SK-N-SH treated with all-trans-retinoic acid at 6 μM for 48 hours (cell line): ENCODE measurements around the gene KCNMA1.

Experiments used
- ATAC-seq: fragments of 200-7000 bp; cut with Tn5 transposase; 3 replicates; pipeline ENCODE4 v1.9.1; 2020; ENCODE audit warnings: mild to moderate bottlenecking, moderate library complexity
- ARNTL ChIP-seq: fragments of 450-650 bp; formaldehyde crosslinking; IDR thresholded peaks from 2 replicates; pipeline ENCODE4 v1.5.0; 2020; ENCODE audit warnings: low read depth, mild to moderate bottlenecking, moderate library complexity, borderline replicate concordance
- BACH2 ChIP-seq: fragments of 250-450 bp; sonication (Bioruptor Pico); IDR thresholded peaks from 2 replicates; pipeline ENCODE4 v1.9.0; 2021; ENCODE audit warnings: mild to moderate bottlenecking, borderline replicate concordance
- CREB5 ChIP-seq: fragments of 250-450 bp; sonication (Bioruptor Pico); IDR thresholded peaks from 2 replicates; pipeline ENCODE4 v1.5.1; 2020; ENCODE audit warnings: low read depth, mild to moderate bottlenecking, moderate library complexity
- CSDC2 ChIP-seq: fragments of 250-450 bp; sonication (Bioruptor Pico); IDR thresholded peaks from 2 replicates; pipeline ENCODE4 v1.5.0; 2020; ENCODE audit warnings: mild to moderate bottlenecking, moderate library complexity
- CSRNP3 ChIP-seq: fragments of 250-450 bp; sonication (Bioruptor Pico); IDR thresholded peaks from 2 replicates; pipeline ENCODE4 v1.5.1; 2021; ENCODE audit warnings: mild to moderate bottlenecking, moderate library complexity
- ESRRG ChIP-seq: fragments of 250-450 bp; sonication (Bioruptor Pico); IDR thresholded peaks from 2 replicates; pipeline ENCODE4 v1.6.1; 2021; ENCODE audit warnings: mild to moderate bottlenecking
- GLIS3 ChIP-seq: fragments of 250-450 bp; sonication (Bioruptor Pico); IDR thresholded peaks from 2 replicates; pipeline ENCODE4 v1.5.0; 2020; ENCODE audit warnings: mild to moderate bottlenecking, moderate library complexity
- ISL1 ChIP-seq: fragments of 250-450 bp; sonication (Bioruptor Pico); IDR thresholded peaks from 2 replicates; pipeline ENCODE4 v2.1.2; 2022; ENCODE audit warnings: mild to moderate bottlenecking, moderate library complexity
- OSR1 ChIP-seq: fragments of 250-450 bp; sonication (Bioruptor Pico); IDR thresholded peaks from 2 replicates; pipeline ENCODE4 v1.8.0; 2022; ENCODE audit warnings: moderate library complexity, mild to moderate bottlenecking, inconsistent platforms
- PATZ1 ChIP-seq: fragments of 250-450 bp; sonication (Bioruptor Pico); IDR thresholded peaks from 2 replicates; pipeline ENCODE4 v1.8.0; 2020; ENCODE audit warnings: mild to moderate bottlenecking, moderate library complexity, borderline replicate concordance
- RARB ChIP-seq: fragments of 250-450 bp; sonication (Bioruptor Pico); IDR thresholded peaks from 2 replicates; pipeline ENCODE4 v1.8.0; 2021; ENCODE audit warnings: mild to moderate bottlenecking, moderate library complexity
- SNAI2 ChIP-seq: fragments of 250-450 bp; sonication (Bioruptor Pico); IDR thresholded peaks from 2 replicates; pipeline ENCODE4 v1.5.0; 2020; ENCODE audit warnings: mild to moderate bottlenecking, moderate library complexity
- TCF4 ChIP-seq: fragments of 250-450 bp; sonication (Bioruptor Pico); IDR thresholded peaks from 2 replicates; pipeline ENCODE4 v1.8.0; 2021; ENCODE audit warnings: mild to moderate bottlenecking, moderate library complexity, borderline replicate concordance
- TOX ChIP-seq: fragments of 250-450 bp; sonication (Bioruptor Pico); IDR thresholded peaks from 2 replicates; pipeline ENCODE4 v1.8.0; 2021; ENCODE audit warnings: mild to moderate bottlenecking, moderate library complexity, borderline replicate concordance
- TSHZ2 ChIP-seq: fragments of 250-450 bp; sonication (Bioruptor Pico); IDR thresholded peaks from 2 replicates; pipeline ENCODE4 v1.5.0; 2020; ENCODE audit warnings: mild to moderate bottlenecking, moderate library complexity
- ZC3H10 ChIP-seq: fragments of 250-450 bp; sonication (Bioruptor Pico); IDR thresholded peaks from 2 replicates; pipeline ENCODE4 v1.5.1; 2021; ENCODE audit warnings: mild to moderate bottlenecking, moderate library complexity
- ZFP3 ChIP-seq: fragments of 250-450 bp; sonication (Bioruptor Pico); IDR thresholded peaks from 2 replicates; pipeline ENCODE4 v1.5.0; 2020; ENCODE audit warnings: mild to moderate bottlenecking, moderate library complexity
- ZFP30 ChIP-seq: fragments of 450-650 bp; formaldehyde crosslinking; IDR thresholded peaks from 2 replicates; pipeline ENCODE4 v1.5.0; 2022; ENCODE audit warnings: mild to moderate bottlenecking, moderate library complexity
- ZNF565 ChIP-seq: fragments of 450-650 bp; formaldehyde crosslinking; conservative IDR thresholded peaks from 2 replicates; pipeline ENCODE4 v1.5.0; 2020; ENCODE audit warnings: low read depth, mild to moderate bottlenecking, moderate library complexity
- ZNF70 ChIP-seq: fragments of 450-650 bp; formaldehyde crosslinking; IDR thresholded peaks from 2 replicates; pipeline ENCODE4 v1.5.0; 2020; ENCODE audit warnings: mild to moderate bottlenecking, moderate library complexity
- ZNF8 ChIP-seq: fragments of 450-650 bp; formaldehyde crosslinking; IDR thresholded peaks from 2 replicates; pipeline ENCODE4 v1.5.0; 2020; ENCODE audit warnings: mild to moderate bottlenecking, moderate library complexity
- TF ChIP-seq, protein P1 (sequence below): fragments of 250-450 bp; sonication (Bioruptor Pico); IDR thresholded peaks from 2 replicates; pipeline ENCODE4 v1.8.0; 2021; ENCODE audit warnings: low read depth, mild to moderate bottlenecking, moderate library complexity, borderline replicate concordance

KCNMA1 gene

GRCh38 chr10:77403761-77404160 lies 233.8 kb downstream of the KCNMA1 start:
- TF ChIP-seq ZFP30 (CRISPR knock-in tag): no peak
- TF ChIP-seq SNAI2 (CRISPR knock-in tag): no peak
- TF ChIP-seq ZC3H10 (CRISPR knock-in tag): no peak
- no peak for ATAC-seq

GRCh38 chr10:77401683-77402082 lies 235.9 kb downstream of the KCNMA1 start:
- ATAC-seq: no peak

GRCh38 chr10:77400033-77400432 lies 237.6 kb downstream of the KCNMA1 start:
- no peak for ATAC-seq
- TF ChIP-seq CSRNP3 (CRISPR knock-in tag): no peak
- no peak for TF ChIP-seq SNAI2 (CRISPR knock-in tag)
- TF ChIP-seq ARNTL (CRISPR knock-in tag): no peak
- TF ChIP-seq BACH2 (CRISPR knock-in tag): no peak
- TF ChIP-seq ZNF565 (CRISPR knock-in tag): no peak
- TF ChIP-seq, protein P1, sequence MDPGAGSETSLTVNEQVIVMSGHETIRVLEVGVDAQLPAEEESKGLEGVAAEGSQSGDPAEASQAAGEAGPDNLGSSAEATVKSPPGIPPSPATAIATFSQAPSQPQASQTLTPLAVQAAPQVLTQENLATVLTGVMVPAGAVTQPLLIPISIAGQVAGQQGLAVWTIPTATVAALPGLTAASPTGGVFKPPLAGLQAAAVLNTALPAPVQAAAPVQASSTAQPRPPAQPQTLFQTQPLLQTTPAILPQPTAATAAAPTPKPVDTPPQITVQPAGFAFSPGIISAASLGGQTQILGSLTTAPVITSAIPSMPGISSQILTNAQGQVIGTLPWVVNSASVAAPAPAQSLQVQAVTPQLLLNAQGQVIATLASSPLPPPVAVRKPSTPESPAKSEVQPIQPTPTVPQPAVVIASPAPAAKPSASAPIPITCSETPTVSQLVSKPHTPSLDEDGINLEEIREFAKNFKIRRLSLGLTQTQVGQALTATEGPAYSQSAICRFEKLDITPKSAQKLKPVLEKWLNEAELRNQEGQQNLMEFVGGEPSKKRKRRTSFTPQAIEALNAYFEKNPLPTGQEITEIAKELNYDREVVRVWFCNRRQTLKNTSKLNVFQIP (CRISPR knock-in tag): no peak
- no peak for TF ChIP-seq ZFP30 (CRISPR knock-in tag)
- no peak for TF ChIP-seq OSR1 (CRISPR knock-in tag)
- no peak for TF ChIP-seq GLIS3 (CRISPR knock-in tag)
- TF ChIP-seq RARB (CRISPR knock-in tag): no peak
- no peak for TF ChIP-seq TCF4 (CRISPR knock-in tag)
- TF ChIP-seq ZNF8 (CRISPR knock-in tag): no peak
- TF ChIP-seq ISL1 (CRISPR knock-in tag): no peak
- no peak for TF ChIP-seq CSDC2 (CRISPR knock-in tag)
- TF ChIP-seq ESRRG (CRISPR knock-in tag): no peak
- no peak for TF ChIP-seq PATZ1 (CRISPR knock-in tag)
- no peak for TF ChIP-seq ZFP3 (CRISPR knock-in tag)
- no peak for TF ChIP-seq ZNF70 (CRISPR knock-in tag)
- TF ChIP-seq CREB5 (CRISPR knock-in tag): no peak
- no peak for TF ChIP-seq TOX (CRISPR knock-in tag)

More at GRCh38 chr10:77401683-77402082, 235.9 kb downstream of the KCNMA1 start:
- TF ChIP-seq, protein P1 (CRISPR knock-in tag): no peak
- no peak for TF ChIP-seq GLIS3 (CRISPR knock-in tag)
- TF ChIP-seq TCF4 (CRISPR knock-in tag): no peak
- no peak for TF ChIP-seq ZFP3 (CRISPR knock-in tag)
- TF ChIP-seq ZNF565 (CRISPR knock-in tag): no peak
- no peak for TF ChIP-seq CSDC2 (CRISPR knock-in tag)
- no peak for TF ChIP-seq TSHZ2
- TF ChIP-seq OSR1 (CRISPR knock-in tag): no peak
